ENCODE results near the gene FXYD5. TPM values are rescaled to one million over a fixed set of nuclear protein-coding genes. Genes with fewer than 3 reads are reported as not detected.

The FXYD5 gene
- polyA plus RNA-seq, 1 donor from 2014 or later = not detected

DNA sequence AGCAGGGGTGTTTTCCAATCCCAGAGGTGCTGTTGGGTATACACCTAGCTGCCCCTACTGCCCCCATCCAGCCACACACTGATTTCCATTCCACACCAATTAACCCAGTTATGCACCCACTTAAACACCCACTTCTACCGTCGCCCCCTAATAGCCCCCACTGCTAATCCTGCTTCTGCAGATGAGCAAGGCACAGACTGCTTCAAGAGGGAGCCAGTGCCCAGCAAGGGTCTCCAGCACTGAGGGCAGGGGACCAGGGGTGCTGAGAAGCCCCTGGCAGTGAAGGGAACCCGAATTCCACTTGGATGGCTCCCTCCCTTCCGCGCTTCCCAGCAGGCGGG is 10.3 kb upstream of the FXYD5 start:
- Histone ChIP-seq H3K9ac (ENCODE audit: low read length) (peak overlapping the region; percentile 81), H3K9me2 (ENCODE audit: insufficient read depth, low read length) (no peaks in the 10 kb centered on the region), H2AFZ (ENCODE audit: low read depth, low read length) (no peak overlapping the region), H3F3A (ENCODE audit: insufficient read depth, low read length, poor library complexity, severe bottlenecking) (peaks cover 6% of the 10 kb centered on the region), H3K4me2 (ENCODE audit: low read length) (peak overlapping the region; percentile 82), H3K9me3 (ENCODE audit: low read length) (no peaks in the 10 kb centered on the region), H3K27me3 (ENCODE audit: insufficient read depth, low read depth, low read length) (peaks cover 18% of the 10 kb centered on the region), H3K79me2 (replicated peaks; ENCODE audit: insufficient read depth, low read length) (no peaks in the 10 kb centered on the region), H3K27ac (ENCODE audit: low read length) (peak overlapping the region; percentile 68), H3K36me3 (ENCODE audit: insufficient read depth, low read length) (no peaks in the 10 kb centered on the region), H3K4me3 (ENCODE audit: low read length) (peak overlapping the region; percentile 93), H4K20me1 (ENCODE audit: insufficient read depth) (no peaks in the 10 kb centered on the region)
- TF ChIP-seq, protein P1, sequence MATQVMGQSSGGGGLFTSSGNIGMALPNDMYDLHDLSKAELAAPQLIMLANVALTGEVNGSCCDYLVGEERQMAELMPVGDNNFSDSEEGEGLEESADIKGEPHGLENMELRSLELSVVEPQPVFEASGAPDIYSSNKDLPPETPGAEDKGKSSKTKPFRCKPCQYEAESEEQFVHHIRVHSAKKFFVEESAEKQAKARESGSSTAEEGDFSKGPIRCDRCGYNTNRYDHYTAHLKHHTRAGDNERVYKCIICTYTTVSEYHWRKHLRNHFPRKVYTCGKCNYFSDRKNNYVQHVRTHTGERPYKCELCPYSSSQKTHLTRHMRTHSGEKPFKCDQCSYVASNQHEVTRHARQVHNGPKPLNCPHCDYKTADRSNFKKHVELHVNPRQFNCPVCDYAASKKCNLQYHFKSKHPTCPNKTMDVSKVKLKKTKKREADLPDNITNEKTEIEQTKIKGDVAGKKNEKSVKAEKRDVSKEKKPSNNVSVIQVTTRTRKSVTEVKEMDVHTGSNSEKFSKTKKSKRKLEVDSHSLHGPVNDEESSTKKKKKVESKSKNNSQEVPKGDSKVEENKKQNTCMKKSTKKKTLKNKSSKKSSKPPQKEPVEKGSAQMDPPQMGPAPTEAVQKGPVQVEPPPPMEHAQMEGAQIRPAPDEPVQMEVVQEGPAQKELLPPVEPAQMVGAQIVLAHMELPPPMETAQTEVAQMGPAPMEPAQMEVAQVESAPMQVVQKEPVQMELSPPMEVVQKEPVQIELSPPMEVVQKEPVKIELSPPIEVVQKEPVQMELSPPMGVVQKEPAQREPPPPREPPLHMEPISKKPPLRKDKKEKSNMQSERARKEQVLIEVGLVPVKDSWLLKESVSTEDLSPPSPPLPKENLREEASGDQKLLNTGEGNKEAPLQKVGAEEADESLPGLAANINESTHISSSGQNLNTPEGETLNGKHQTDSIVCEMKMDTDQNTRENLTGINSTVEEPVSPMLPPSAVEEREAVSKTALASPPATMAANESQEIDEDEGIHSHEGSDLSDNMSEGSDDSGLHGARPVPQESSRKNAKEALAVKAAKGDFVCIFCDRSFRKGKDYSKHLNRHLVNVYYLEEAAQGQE (IDR thresholded peaks at IDR 0.05; ENCODE audit: borderline replicate concordance) = no peak
- no peak for TF ChIP-seq SMC3 (conservative IDR thresholded peaks at IDR 0.05; ENCODE audit: poor library complexity)
- TF ChIP-seq, protein P2, sequence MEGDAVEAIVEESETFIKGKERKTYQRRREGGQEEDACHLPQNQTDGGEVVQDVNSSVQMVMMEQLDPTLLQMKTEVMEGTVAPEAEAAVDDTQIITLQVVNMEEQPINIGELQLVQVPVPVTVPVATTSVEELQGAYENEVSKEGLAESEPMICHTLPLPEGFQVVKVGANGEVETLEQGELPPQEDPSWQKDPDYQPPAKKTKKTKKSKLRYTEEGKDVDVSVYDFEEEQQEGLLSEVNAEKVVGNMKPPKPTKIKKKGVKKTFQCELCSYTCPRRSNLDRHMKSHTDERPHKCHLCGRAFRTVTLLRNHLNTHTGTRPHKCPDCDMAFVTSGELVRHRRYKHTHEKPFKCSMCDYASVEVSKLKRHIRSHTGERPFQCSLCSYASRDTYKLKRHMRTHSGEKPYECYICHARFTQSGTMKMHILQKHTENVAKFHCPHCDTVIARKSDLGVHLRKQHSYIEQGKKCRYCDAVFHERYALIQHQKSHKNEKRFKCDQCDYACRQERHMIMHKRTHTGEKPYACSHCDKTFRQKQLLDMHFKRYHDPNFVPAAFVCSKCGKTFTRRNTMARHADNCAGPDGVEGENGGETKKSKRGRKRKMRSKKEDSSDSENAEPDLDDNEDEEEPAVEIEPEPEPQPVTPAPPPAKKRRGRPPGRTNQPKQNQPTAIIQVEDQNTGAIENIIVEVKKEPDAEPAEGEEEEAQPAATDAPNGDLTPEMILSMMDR (IDR thresholded peaks at IDR 0.05; ENCODE audit: poor library complexity, severe bottlenecking) = no peak
- no peak for TF ChIP-seq MXI1 (conservative IDR thresholded peaks at IDR 0.05; ENCODE audit: poor library complexity, severe bottlenecking)
- no peak for TF ChIP-seq TAF1 (IDR thresholded peaks at IDR 0.05; ENCODE audit: low read depth)
- TF ChIP-seq RAD21 (conservative IDR thresholded peaks at IDR 0.05) = no peak
- no peak for TF ChIP-seq EZH2 (IDR thresholded peaks at IDR 0.05; ENCODE audit: borderline replicate concordance, insufficient read depth, low read length, poor library complexity, severe bottlenecking)

DNA sequence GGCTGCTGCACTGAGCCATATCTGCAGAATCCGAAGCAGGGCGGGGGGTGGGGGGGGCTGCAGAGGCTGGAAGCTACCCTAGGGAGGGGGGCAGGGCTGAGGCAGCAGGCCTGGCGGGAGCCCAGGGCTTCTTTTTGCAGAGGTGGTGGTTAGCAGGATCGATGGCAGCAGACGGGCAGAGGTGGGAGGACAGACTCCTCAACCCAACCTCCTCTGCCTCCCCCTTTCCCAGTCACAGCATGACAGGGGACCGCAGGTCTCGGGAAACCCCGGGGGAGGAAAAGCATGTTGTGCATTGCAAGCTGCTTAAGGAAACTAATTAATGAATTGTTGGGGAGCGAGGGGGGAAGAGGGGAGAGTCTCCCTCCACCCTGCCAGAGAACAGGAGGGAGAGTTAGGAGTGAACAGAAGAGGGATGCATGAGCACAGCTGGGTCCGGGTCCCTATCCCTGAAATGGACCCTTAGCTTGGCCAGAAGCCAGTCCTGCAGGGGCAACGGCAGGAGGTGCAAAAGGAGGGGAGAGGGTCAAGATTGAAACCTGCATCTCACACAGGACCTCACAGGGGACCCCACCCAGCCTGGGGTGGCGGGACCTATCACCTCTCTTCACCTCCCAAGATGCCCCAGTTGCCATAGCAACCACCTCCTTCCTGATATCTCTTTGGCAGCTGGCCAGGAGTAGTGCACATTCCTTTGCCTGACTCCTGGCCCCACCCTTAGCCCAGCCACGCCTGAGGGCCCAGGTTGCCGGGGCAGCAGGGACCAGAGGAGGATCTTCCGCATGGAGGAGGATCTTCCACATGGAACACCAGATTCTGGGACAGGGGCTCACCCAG is 9.7 kb upstream of the FXYD5 start:
- no peaks in the 10 kb centered on the region for H3K36me3 ChIP-seq (ENCODE audit: insufficient read depth, low read length)
- H2AFZ ChIP-seq (ENCODE audit: low read depth, low read length) = no peak overlapping the region
- no peaks in the 10 kb centered on the region for H3K9me2 ChIP-seq (ENCODE audit: insufficient read depth, low read length)
- no peaks in the 10 kb centered on the region for H3K9me3 ChIP-seq (ENCODE audit: low read length)
- peaks cover 6% of the 10 kb centered on the region for H3F3A ChIP-seq (ENCODE audit: insufficient read depth, low read length, poor library complexity, severe bottlenecking)
- H4K20me1 ChIP-seq (ENCODE audit: insufficient read depth) = no peaks in the 10 kb centered on the region
- TF ChIP-seq MXI1 (conservative IDR thresholded peaks at IDR 0.05; ENCODE audit: poor library complexity, severe bottlenecking) (no peak), POLR2AphosphoS5 (IDR thresholded peaks at IDR 0.05) (no peak), EZH2 (IDR thresholded peaks at IDR 0.05; ENCODE audit: borderline replicate concordance, insufficient read depth, low read length, poor library complexity, severe bottlenecking) (no peak), EP300 (conservative IDR thresholded peaks at IDR 0.05; ENCODE audit: poor library complexity, severe bottlenecking) (no peak)
- TF ChIP-seq, protein P1 (IDR thresholded peaks at IDR 0.05; ENCODE audit: borderline replicate concordance) = no peak
- H3K27me3 ChIP-seq (ENCODE audit: insufficient read depth, low read depth, low read length) = peaks cover 18% of the 10 kb centered on the region
- no peaks in the 10 kb centered on the region for H3K79me2 ChIP-seq (replicated peaks; ENCODE audit: insufficient read depth, low read length)
- peak overlapping the region; percentile 82 for H3K4me2 ChIP-seq (ENCODE audit: low read length)
- H3K27ac ChIP-seq (ENCODE audit: low read length) = peak overlapping the region; percentile 68
- H3K4me3 ChIP-seq (ENCODE audit: low read length) = peak overlapping the region; percentile 93
- peak overlapping the region; percentile 81 for H3K9ac ChIP-seq (ENCODE audit: low read length)
